GM18951 (cell line): ENCODE results near the gene CEP43.
A peak's percentile ranks its signal among the peaks of the same experiment; 100 is the strongest.

Experiments used
- POLR2A ChIP-seq: IDR thresholded peaks from 4 replicates; pipeline ENCODE4 v1.6.1; 2011; ENCODE audit warnings: mild to moderate bottlenecking; ENCODE audit not compliant: insufficient read length, insufficient read depth; ENCODE audit errors: extremely low read depth
- in situ Hi-C: fragments of 300-500 bp; cut with MboI; formaldehyde crosslinking; loops from one replicate; pipeline ENCODE4 v1.12.0; 2022; ENCODE audit warnings: low sequenced_read_pairs, mixed read lengths, inconsistent platforms; ENCODE audit not compliant: unreplicated experiment

CEP43 gene

DNA sequence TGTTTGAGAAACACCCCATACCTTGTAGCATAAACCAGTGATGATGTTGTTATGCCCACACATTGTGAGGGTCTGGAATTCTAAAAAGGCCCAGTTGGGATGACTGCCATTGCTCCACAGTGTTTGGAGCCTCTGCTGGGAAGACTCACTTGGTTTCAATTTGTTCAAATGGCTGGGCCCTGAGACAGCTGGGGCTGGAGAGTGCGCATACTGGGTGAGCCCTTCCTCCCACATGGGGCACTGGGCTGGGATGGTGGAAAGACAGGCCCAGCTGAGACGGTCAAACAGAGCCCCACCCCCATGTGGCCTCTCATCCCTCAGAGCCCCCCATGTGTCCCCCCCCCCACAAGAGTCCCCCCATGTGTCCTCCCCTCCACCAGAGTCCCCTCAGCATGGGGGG is 22.6 kb upstream of the CEP43 start:
- in situ Hi-C loops, result no loop called here
- TF ChIP-seq POLR2A, result no peak

- in situ Hi-C loops, result no loop called here
- TF ChIP-seq POLR2A, result no peak
Measured at GRCh38 chr6:166977621-166978525, 21.3 kb upstream of the CEP43 start.

- in situ Hi-C loops, result no loop called here
- no peak for TF ChIP-seq POLR2A
Measured at GRCh38 chr6:166980738-166981137, 18.5 kb upstream of the CEP43 start.

DNA sequence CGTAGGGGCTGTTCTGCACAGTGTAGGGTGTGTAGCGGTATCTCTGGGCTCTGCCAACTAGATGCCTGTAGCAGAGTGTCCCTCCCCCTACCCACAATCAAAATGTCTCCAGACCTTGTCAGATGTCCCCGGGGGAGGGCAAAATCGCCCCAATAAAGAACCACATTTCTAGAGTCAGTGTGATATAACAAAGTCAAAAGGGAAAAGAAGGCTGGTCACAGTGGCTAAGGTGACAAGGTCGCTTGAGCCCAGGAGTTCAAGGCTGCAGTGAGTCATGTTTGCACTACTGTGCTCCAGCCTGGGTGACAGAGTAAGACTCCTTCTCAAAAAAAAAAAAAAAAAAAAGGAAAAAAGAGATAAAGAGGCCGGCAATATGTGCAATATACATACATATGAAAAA is 11.7 kb upstream of the CEP43 start:
- no peak for TF ChIP-seq POLR2A
- in situ Hi-C loops, result no loop called here

DNA sequence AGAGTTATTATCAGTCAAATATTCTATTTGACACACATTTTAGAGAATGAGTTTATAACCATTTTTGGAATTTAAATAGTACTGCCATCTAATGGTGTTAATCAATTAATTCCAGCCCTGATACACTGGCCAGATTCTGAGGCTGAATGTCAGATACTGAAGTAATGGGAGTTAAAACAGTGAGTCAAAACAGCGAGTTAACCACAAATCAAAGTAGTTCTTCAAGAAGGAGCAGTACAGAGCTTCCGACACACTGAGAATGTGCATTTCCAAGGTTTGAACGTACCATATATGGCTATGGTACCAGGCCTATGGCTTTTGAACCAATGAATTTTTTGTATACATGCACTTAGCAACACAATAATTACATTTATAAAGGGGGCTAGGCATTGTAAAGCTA is 11.3 kb upstream of the CEP43 start:
- no peak for TF ChIP-seq POLR2A
- in situ Hi-C loops, result no loop called here

- no peak for TF ChIP-seq POLR2A
- in situ Hi-C loops, result no loop called here
Measured at GRCh38 chr6:166988674-166989201, 10.5 kb upstream of the CEP43 start.

DNA sequence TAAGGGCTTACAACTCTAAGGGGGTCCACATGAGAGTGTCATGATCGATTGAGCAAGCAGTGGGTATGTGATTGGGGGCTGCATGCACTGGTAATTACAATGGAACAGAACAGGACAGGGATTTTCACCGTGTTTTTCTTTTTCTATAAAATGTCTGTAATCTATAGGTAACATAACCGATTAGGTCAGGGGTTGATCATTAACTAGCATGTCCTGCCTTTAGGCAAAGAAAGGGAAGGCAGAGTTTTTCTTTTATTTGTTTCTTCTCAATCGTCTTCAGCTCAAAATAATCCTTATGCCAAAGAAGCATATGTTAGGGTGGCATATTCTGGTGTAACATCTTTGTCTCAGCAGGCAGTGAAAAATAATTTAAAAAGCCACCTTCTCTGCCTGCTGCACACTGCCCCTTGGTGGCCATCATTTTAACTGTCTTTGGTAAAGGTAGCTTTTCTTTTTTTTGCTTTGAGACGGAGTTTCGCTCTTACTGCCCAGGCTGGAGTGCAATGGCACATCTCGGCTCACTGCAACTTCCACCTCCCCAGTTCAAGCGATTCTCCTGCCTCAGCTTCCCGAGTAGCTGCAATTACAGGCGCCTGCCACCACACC is 9.7 kb upstream of the CEP43 start:
- no peak for TF ChIP-seq POLR2A
- in situ Hi-C loops, result loop anchor here (10.0 kb wide), 1 partner anchor 215 kb away; no protein-coding TSS in a partner anchor

GRCh38 chr6:166996406-166996805 is 2.8 kb upstream of the CEP43 start:
- in situ Hi-C loops, result loop anchor here (10.0 kb wide), 1 partner anchor 222 kb away; no protein-coding TSS in a partner anchor
- no peak for TF ChIP-seq POLR2A

GRCh38 chr6:166997348-166997747 is 1.8 kb upstream of the CEP43 start:
- no peak for TF ChIP-seq POLR2A
- in situ Hi-C loops, result loop anchor here (10.0 kb wide), 1 partner anchor 223 kb away; no protein-coding TSS in a partner anchor

DNA sequence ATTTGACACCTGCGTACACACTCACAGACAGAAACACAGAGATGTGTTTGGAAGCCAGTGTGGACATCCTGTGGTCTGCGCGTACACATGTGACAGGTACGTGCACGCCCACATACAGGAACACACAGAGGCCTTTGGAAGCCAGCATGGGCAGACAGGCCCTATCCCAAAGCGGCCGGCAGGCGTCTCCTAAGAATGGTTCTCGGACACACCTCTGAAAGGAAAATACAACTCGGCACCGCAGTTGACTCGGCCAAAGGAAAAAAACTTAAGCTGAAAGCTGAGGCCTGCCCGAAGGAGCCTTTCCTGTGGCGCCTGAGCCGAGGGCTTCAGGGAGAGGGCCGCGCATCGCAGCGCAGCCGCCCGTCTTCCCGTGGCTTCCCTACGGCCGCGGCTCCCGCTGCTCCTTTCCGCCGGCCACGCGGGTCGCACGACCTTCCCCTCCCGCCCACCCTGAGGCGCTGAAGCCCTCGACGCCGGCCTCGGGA is 1.4 kb upstream of the CEP43 start:
- in situ Hi-C loops, result loop anchor here (10.0 kb wide), 1 partner anchor 223 kb away; no protein-coding TSS in a partner anchor
- TF ChIP-seq POLR2A, result no peak

DNA sequence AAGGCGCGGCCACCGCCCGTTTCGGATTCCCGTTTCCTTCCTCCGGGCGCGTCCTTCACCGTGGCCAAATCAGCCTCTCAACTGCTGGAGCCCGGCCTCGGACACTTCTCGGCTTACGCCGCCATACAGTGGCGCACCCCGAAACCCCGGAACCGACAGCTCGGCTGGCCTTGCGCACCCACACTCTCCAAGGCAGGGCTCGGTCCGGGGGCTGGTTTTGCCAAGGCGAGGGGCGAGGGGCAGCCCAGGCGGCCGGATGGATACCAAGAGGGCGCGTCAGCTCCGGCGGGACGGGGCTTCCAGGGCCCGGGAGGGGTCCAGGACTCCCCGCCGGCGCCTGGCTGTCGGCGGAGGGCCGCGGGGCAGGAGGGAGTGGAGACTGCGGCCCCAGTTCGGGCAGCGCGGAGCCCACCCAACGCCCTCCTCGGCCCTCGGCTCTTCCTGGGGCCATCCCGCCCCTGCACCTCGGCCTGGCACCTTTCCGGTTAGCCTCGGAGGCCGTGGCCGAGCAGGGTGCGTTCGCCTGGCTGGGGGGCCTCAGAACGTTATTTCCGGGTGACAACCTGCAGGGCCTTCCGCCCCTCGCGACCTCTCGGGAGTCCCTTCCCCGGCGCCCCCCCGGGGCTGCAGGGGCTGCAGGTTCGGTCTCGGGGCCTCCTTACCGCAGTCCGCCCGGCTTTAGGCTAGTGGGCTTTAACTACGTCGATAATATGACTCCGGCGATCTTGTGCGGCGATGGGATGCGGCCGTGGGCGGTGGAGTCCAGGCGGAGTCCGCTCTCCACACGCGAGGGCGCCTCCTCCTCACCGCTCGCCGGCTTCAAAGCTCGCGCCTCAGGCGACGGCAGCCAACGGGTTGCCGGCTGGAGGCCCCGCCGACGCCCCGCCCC is 697 bp upstream of the CEP43 start:
- in situ Hi-C loops, result loop anchor here (10.0 kb wide), 1 partner anchor 224 kb away; no protein-coding TSS in a partner anchor
- TF ChIP-seq POLR2A, result peak; percentile 73

- in situ Hi-C loops, result loop anchor here (10.0 to 25.0 kb wide), 2 partner anchors 137 to 225 kb away; no protein-coding TSS in a partner anchor
- no peak for TF ChIP-seq POLR2A
Measured at GRCh38 chr6:166999884-167000253, 672 bp downstream of the CEP43 start.
